ENCODE measurements around the gene DUSP16.

DUSP16 gene

GRCh38 chr12:12433203-12433731, 129.4 kb downstream of the DUSP16 start:
- no peak for DNase-seq

GRCh38 chr12:12432364-12432763, 130.3 kb downstream of the DUSP16 start:
- DNase-seq, result no peak

- no peak for DNase-seq
These were observed 133.6 kb downstream of the DUSP16 start for GRCh38 chr12:12428961-12429657.

- DNase-seq, result no peak
These were observed 134.6 kb downstream of the DUSP16 start for GRCh38 chr12:12428047-12428446.

GRCh38 chr12:12427568-12427967, 135.1 kb downstream of the DUSP16 start:
- DNase-seq, result no peak

- DNase-seq, result no peak
These were observed 137.0 kb downstream of the DUSP16 start for GRCh38 chr12:12425616-12426015.

GRCh38 chr12:12425001-12425400, 137.7 kb downstream of the DUSP16 start:
- DNase-seq, result no peak

Data from T-helper 1 cell (primary cell).